Measurements from ENCODE around the gene MSS51.
"Not testable (repeated sequence)": the region's sequence is repeated elsewhere in the genome, so short reads cannot be mapped to it uniquely, and the experiment has no call there.

Gene MSS51

DNA sequence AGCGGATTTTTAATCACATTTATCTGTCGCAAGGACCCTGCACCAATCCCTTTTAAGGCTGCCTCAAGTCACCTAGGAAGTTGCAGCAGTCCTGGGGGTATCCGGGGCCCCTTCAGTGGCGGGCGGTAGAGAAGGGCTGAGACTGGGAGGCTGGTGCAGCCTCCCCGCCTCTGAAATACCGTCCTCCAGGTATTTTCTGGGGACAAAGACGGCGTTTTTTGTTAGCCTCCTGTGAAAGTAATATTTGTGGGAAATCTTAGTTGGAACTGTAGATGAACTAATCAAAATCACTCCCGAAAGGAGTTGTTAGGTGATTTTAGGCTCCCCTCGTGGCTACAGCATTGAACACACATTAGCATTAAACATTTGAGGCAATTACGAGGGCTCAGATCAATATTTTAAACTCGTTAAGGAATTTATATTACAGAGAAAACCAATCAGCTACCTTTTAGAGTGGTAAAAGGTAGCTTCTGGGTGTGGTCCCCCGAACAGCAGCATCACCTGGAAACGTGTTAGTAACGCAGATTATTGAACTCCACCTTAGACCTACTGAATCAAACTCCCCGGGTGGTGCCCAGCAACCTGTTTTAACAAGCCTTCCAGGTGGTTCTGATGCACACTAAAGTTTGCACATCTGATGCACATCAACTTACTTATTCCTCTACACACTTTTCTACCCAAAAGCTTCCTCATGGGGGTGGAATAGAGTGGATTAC, 19.0 kb downstream of the MSS51 start:
- no peak for DNase-seq (ENCODE audit: low read depth, low spot score)

DNA sequence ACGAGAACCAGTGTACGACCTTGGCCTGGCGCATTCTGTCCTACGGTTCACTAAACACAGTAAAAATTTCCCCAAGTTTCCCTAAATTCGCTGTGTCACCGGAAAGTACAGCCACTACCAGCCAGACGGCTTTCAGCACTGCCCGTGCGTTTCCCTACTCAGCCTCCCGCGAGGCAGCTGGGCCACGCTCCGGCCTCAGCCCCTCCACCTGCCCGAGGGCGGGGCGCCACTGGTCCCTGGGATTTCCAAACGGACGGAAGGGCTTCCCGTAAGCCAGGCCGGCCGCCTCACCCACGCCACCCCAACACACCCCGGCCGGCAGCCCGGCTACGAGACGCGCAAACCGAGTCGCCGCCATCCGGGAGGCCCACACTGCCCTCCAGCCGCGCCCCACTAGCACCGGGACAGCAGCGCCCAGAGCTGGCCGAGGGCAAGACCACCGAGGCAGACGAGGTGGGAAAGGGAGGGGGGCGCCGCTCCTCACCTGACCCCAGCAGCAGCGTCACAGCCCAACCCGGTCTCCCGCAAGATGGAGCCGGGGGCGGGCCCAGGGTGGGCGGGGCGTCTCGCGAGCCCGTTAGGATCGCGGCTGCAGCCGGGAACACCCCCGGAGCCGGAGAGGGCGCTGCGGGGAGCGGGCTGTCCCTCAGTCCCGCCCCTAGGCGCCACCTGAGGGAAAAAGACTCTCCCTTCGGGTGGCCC, 19.7 kb downstream of the MSS51 start, which contains the start of gene ANXA7:
TSS of gene ANXA7 (minus strand) at position 531 of the 702 bp plus-strand sequence. CDS start 13,202 bp downstream, outside the sequence.
- no peak for DNase-seq (ENCODE audit: low read depth, low spot score)

DNA sequence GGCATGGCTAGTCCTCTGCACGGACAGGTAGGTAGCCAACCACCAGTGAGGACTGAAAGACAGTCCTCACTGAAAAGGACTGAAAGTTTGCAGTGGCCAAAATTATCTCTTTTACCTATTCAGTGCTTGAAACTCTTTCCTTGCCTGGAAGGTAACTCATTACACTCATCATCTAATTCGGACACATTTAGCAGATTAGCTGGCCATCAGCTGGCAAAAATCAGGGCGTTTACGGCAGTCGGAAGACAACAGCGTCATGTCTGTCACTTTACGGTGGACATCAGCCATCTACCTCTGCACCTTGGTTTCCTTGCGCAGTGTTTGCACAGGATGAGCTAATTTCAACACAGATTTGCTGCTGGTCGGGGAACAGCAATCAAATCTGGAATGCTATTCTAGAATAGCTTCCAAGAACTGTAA, 20.2 kb downstream of the MSS51 start:
- DNase-seq (ENCODE audit: low read depth, low spot score), result no peak

DNA sequence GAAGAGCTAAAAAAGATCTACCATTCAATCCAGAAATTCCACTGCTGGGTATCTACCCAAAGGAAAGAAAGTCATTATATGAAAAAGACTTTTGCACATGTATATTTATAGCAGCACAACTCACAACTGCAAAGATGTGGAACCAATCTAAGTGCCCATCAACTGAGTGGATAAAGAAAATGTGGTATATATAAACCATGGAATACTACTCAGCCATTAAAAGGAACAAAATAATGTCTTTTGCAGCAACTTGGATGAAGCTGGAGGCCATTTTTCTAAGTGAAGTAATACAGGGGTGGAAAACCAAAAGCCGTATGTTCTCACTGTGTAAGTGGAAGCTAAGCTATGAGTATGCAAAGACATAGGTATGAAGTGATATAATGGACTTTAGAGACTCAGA, 22.5 kb downstream of the MSS51 start:
- no peak for DNase-seq (ENCODE audit: low read depth, low spot score)

DNA sequence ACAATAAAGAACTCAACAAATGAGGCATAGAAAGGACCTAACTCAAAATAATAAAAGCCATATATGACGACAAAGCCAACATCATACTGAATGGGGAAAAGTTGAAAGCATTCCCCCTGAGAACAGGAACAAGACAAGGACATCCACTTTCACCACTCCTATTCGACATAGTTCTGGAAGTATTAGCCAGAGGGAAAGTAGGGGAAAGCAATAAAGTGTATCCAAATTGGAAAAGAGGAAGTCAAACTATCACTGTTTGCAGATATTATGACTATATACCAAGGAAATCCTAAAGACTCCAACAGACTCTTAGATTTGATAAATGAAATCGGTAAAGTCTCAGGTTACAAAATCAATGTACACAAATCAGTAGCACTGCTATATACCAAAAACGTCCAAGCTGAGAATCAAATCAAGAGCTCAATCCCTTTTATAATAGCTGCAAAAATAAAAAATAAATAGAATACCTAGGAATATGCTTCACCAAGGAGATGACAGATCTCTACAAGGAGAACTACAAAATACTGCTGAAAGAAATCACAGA, 24.3 kb downstream of the MSS51 start:
- no peak for DNase-seq (ENCODE audit: low read depth, low spot score)

DNA sequence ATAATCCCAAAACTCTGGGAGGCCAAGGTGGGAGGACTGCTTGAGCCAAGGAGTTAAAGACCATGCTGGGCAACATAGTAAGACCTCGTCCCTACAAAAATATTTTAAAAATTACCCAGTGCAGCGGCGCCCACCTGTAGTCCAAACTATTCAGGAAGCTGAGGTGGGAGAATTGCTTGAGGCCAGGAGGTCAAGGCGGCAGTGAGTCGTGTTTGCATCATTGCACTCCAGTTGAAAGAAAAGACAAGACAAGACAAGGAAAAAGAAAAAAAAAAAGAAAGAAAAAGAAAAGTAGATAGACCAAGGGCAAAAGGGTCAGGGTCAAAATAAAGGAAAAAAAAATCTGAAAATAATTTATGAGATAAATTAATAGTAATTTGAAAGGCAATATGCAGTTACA, 25.3 kb downstream of the MSS51 start:
- no peak for DNase-seq (ENCODE audit: low read depth, low spot score)

DNA sequence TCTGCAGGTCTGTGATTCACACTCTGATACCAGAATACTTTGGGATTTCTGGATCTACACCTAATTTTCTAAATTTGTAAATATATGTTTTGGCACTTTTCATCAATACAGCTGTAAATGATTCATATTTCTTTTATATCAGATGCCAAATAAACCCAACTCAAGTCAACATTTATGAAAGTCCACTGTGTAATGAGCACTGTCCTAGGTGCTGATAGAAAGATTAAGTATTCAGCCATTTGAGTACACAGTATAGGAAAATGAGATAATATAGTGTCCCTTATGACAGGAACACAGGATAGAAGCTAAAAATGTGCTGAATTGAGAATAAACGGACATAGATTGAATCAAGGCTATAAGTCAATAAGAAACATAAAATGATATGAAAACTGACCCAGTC, 25.9 kb downstream of the MSS51 start:
- DNase-seq (ENCODE audit: low read depth, low spot score), result no peak

DNA sequence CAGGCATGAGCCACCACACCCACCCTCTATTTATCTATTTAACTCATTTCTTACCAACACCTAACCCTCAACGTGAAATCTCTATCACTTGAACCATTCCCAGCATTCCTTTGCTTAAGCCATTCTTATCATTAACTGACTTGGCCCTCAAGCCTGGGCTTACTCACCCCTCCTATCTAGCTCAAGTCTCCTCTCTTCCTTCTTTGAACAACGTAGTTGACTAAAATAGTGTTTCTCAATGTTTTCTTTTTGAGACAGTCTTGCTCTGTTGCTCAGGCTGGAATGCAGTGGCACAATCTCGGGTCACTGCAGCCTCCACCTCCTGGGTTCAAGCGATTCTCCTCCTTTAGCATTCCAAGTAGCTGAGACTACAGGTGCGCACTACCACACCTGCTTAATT, 26.5 kb downstream of the MSS51 start:
- DNase-seq (ENCODE audit: low read depth, low spot score), result no peak

DNA sequence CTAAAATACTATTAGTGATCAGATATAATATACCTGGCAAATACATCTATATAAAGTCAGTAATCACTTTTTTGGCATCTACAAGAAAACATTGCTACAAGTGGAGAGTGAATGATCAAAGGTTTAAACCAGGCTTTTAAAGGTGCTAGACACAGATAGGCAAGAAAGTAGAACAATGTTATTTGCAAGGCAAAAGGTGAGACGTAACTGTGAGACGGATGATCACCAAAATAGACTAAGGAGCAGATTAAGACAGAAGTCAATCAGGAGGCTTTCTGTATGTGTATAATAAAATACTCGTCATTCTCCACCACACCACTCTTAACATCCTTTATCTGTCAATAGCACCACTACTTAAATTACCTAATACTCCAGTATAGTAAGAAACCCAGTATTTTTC, 27.8 kb downstream of the MSS51 start:
- DNase-seq (ENCODE audit: low read depth, low spot score), result no peak

DNA sequence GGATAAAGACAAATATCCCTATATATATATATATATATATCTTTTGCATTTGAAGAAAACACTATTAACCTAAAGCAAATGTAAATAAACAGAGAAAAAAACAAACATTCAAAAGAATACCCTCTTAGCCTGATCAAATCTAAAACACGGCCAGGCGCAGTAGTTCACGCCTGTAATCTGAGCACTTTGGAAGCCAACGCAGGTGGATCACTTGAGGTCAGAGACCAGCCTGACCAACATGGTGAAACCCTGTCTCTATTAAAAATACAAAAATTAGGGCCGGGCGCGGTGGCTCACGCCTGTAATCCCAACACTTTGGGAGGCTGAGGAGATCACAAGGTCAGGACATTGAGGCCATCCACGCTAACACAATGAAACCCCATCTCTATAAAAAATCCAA, 28.7 kb downstream of the MSS51 start:
- no peak for DNase-seq (ENCODE audit: low read depth, low spot score)

DNA sequence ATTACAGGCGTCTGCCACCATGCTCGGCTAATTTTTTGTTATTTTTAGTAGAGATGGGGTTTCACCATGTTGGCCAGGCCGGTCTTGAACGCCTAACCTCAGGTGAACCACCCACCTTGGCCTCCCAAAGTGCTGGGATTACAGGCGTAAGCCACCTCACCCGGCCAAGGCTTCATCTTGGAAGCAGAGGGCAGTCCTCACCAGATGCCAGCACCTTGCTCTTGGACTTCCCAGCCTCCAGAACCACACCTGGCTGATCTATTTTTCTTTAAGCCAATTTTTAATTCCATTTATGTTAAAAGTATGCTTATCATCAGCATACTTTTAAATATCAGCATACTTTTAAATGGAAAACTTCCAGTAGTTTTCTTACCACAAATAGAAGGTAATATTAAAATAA, 31.7 kb downstream of the MSS51 start:
- no peak for DNase-seq (ENCODE audit: low read depth, low spot score)

DNA sequence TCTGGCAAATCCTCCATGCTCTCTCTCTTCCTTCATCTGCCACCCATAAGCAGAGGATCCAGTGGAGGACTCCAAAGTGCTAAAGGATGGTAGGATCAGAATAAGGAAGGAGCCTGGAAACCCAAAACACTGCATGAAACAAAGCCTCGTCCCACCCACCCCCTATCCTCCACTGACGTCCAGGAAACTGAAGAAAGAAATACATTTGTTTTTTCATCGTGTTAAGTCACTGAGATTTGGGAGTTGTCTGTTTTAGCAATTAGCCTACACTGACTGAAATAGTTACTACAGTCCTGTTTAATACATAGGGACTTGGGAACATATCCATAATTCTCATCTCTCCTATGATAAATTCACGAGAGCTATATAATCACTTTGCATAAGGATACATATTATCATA, 34.3 kb downstream of the MSS51 start:
- DNase-seq (ENCODE audit: low read depth, low spot score), result no peak

DNA sequence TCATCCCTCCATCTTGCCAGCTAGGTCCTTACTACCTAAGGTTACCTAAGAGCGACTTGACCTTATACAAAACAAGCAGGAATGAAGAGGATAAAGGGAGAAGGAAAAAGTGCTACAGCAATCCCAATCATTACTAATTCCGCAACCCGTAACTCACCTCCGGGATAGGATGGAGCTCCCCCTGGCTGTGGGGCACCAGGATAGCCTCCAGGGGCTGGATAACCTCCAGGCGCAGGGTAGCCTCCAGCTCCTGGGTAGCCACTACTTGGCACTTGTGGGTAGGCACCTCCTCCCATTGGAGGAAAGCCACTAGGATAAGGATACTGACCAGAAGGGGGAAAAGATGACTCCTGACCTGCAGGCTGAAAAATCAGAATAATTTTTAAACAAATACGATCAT, 35.3 kb downstream of the MSS51 start:
- DNase-seq (ENCODE audit: low read depth, low spot score), result no peak

DNA sequence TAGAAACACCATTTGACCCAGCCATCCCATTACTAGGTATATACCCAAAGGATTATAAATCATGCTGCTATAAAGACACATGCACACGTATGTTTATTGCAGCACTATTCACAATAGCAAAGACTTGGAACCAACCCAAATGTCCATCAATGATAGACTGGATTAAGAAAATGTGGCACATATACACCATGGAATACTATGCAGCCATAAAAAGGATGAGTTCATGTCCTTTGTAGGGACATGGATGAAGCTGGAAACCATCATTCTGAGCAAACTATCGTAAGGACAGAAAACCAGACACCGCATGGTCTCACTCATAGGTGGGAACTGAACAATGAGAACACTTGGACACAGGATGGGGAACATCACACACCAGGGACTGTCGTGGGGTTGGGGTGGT, 39.0 kb downstream of the MSS51 start:
- DNase-seq (ENCODE audit: low read depth, low spot score), result not testable (repeated sequence)

DNA sequence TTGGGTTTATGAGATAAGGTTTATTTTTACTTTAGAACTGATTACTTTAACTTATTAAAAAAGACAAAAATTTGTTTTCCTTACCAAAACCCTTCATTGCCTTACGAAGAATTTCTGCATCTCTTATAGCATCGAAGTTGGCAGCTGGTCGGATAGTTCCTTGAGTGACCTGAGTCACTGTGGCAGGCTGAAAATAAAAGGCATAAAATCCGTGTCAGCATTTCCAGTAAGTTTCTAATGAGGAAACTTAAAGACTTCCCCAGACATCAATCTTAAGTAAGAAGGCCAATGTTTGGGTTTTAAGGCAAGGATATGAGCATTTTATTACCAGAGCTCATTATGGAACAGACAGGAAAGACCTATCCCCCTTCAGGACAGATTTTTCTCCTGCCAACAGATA, 45.1 kb downstream of the MSS51 start:
- no peak for DNase-seq (ENCODE audit: low read depth, low spot score)

DNA sequence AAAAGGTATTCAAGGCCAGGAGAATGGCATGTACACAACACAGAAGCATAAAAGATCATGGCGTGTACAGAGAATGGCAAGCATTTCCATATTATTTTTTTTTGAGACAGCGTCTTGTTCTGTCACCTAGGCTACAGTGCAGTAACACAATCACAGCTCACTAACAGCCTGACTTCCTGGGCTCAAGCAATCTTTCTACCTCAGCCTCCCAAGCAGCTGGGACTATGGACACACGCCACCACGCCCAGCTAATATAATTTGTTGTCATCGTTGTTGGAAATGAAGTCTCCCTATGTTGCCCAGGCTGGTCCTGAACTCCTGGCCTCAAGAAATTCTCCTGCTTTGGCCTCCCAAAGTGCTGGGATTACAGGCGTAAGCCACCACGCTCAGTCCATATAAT, 46.8 kb downstream of the MSS51 start:
- DNase-seq (ENCODE audit: low read depth, low spot score), result no peak

DNA sequence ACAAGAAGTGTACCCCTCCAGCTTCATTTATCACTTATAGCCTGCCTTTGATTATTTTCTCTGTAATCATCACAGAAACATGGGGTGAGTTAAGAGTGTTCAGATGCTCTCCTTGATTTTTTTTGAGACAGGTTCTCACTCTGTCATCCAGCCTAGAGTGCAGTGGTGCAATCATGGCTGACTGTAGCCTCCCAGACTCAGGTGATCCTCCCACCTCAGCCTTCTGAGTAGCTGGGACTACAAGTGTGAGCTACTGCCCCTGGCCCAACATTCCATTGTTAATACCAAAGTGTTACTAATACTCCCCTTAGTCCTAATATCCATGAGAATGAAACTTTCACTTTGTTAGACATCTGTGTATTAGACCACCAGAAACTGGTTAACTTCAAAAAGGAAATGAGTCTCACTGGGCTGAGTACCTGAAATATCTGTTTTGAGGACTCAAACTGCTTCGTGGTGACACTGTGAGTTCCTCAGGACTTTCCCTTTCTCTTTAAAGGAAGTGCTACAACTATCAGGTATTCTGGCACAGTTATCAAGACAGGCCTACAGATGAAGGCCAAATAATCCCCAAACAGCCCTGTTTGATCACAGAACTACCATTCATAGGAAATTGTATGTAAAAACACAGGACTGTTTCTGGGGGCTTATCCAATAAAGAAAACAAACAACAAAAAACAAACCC, 54.2 kb downstream of the MSS51 start:
- no peak for DNase-seq (ENCODE audit: low read depth, low spot score)

DNA sequence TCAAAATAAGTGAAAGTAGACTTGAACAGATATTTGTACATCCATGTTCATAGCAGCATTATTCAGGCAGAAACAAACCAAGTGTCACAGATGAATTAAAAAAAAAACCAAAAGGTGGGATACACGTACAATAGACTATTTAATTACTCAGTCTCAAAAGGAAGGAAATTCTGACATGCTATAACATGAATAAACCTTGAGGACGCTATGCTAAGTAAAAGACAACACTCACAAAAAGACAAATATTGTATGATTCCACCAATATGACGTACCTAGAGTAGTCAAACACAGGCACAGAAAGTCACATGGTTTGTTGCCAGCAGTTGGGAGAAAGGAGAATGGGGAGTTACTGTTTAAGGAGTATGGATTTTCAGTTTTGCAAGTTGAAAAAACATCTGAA, 56.7 kb downstream of the MSS51 start:
- DNase-seq (ENCODE audit: low read depth, low spot score), result no peak
